HUDEP-2 (cell line): ENCODE measurements around the gene PBX3.

Experiments used
- DNase-seq, 76 experiments: peaks; one replicate each; lab custom pipeline; 2025; ENCODE audit not compliant: unreplicated experiment in 76 of 76; lab: John Stamatoyannopoulos, UW

PBX3 gene

DNA sequence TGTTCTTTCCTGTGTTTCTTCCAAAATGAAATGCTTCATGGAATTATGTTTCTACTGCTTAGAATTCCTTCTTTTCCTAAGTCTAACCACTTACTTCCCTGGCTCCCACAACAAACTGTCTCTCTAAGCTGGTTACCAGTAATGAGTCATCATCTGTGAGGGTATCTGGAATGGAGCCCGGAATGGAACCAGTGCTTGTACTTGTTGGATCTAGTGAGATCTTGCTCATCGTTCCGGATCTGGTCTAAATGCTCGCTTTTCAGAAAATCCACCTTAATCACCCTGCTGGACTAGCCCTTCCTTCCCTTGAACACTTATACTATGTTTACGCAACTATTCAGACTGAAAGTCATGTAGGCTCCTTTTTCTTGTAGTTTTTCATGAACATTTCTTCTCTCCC lies 184.8 kb downstream of the PBX3 start:
- no peak for DNase-seq

DNA sequence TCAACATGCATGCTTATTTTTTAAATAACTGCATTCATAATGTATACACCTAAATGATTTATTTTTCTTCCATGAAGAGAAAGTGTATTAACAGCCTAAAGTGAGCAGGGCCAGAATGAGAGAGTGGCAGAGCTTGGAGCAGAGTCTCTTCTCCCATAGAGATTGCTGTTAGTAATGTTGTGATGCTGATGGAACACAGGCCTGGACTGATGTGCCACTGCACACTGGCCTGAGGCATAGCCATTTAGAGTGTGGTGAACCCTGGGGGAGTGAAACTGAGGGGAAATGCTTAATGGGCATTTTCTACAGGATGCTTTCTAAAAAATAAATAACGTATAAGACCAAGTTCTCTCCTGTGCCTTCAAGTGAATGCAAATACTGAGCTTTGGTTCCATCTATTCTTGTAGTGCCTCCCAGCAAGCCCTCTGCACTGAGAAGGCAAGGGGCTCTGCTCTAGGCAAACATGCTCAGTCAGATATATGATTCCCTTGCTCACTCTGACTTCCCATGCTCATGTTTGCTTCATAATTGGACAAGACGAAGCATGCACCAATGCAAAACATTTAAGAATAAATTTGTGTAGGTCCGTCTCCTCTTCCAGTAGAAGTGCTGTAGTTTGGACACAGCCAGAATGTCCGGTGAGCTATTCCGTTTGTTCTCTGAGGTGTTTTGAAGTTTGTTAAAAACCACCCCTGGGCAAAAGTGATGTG lies 185.7 kb downstream of the PBX3 start:
- no peak for DNase-seq

DNA sequence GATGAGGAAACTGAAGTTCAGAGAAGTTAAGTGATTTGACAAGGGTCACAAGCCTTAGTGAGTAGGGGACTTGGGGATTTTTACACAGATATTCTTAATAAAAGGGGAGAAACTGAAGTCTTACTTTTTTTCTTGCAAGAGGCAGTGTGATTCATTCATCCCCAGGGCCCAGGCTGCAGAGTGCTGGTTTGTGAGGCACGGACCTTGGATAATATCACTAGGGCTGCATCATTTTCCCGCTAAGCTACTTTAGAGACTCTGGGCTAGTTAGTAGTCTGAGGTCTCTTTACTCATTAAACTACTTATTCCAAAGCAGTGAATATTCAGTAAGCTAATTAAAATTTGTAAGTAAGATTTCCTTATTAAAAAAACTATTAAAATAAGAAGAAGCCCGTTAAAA lies 195.0 kb downstream of the PBX3 start:
- no peak for DNase-seq

DNA sequence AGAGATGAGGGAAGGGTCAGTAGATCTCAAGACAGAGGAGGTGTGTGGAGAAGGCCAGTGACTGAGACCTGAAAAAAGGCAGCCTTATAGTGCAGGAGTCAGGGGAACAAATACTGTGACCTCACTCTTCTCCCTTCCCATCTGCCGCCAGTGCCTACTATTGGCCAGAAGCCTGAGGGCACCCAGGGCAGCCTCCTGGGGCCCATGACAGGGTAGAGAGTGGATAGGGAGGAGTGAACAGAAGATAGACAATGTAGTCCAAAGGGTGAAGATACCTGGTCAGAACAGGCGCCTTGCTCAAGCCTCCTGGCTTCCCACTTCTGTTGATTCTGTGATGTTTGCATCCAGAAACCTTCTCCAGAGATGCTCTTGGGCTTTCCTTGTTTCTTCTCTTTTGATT lies 196.7 kb downstream of the PBX3 start:
- DNase-seq, result no peak

DNA sequence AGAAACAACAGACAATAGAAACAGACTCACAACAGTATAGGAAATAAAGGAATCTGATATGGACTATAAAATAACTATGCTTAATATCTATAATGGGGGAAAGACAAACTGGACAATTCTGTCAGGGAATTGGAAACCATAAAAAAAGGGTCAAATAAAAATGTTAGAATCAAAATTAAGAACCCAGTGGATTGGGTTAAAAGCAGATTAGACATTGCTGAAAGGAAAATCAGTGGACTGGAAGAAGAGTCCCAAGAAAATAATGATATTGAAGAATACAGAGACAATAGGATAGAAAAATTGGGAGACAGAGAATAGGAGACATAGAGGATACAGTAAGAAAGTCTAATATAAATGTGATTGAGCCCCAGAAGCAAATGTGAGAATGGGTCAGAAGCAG lies 199.2 kb downstream of the PBX3 start:
- no peak for DNase-seq

DNA sequence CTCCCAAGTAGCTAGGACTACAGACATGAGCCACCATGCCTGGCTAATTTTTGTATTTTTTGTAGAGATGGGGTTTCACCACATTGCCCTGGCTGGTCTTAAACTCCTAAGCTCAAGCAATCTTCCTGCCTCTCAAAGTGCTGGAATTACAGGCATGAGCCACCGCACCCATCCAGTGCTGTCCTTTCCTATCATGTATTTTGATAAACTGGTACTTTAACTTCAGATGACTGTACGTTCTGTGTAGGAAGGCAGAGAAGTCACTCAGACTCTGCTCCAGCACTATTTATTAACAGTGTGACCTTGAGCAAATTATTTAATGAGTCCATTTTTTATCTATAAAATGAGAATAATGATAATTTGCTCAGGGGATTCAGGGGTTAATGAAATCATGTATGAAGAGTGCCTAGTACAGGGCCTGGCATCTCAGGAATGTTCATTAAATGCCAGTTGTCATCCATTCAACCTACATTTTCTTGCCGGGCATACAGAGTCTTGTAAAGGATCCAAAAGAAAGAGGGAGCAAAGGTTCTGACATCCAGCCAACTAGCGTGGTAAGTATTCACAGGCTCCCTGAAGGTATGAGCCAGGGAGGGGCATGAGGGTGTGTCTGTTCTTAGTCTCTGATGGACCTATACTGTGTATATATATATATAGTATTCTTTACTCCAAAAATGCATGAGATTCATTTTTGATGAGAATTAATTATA lies 201.9 kb downstream of the PBX3 start:
- DNase-seq, result no peak

DNA sequence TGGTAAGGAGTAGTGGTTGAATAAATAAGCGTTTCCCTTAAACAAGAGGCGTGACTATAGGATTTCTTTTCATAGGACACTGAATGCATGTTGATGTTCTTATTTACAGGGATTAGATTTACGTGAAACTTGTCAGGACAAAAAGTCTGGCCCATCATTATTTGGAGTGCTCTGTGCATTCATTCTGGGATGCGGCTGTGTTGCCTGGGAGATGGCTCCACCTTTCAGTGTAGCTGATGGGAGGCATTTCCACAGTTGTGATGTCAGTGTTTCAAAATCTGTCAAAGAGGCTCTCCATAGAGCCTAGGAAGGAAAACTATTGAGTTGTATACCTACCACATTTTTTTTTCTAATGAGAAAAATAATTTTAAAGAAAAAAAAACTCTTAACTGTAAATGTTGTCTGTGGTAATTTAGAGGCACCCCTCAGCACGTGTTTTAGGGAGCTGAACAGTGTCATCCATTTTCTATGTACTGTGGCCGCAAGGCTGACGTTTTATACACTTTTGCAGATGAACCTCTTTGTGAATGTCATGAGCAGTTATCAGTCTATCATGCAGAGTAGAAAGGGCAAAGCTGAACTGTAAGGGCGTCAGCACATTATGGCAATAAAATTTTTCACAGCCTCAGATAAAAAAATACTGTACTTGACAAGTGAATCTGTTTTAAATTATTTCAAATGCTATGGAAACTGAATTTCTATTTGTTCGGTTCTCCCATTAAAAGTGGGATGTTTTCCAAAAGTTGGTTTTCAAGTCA lies 202.7 kb downstream of the PBX3 start:
- DNase-seq, result no peak

DNA sequence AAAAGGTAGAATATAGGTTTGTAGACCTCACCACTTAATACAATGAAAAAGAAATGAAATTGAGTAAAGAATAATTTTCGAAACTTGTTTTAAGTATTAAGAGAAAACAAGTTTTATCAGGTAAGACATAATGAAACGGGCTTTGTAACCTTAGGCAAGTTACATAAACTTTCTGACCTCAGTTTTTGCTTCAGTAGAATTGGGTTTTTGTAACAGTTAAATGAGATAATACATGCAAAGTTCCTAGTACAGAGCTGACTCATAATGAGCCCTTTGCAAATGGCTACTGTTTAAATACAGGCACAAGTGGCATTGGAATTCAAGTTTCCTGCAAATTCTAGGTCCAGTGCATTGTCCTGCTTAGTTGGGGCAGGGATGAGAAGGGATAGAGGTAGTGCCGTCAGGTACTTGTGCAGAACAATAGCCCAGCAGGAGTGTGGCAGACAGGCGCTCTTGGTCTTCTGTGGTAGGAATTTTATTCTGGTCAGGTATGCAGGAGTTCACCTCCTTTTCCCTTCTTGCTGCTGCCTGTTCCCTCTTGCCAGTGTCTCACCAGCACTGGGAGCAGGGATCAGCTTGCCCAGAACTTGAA lies 203.8 kb downstream of the PBX3 start:
- DNase-seq, result no peak

DNA sequence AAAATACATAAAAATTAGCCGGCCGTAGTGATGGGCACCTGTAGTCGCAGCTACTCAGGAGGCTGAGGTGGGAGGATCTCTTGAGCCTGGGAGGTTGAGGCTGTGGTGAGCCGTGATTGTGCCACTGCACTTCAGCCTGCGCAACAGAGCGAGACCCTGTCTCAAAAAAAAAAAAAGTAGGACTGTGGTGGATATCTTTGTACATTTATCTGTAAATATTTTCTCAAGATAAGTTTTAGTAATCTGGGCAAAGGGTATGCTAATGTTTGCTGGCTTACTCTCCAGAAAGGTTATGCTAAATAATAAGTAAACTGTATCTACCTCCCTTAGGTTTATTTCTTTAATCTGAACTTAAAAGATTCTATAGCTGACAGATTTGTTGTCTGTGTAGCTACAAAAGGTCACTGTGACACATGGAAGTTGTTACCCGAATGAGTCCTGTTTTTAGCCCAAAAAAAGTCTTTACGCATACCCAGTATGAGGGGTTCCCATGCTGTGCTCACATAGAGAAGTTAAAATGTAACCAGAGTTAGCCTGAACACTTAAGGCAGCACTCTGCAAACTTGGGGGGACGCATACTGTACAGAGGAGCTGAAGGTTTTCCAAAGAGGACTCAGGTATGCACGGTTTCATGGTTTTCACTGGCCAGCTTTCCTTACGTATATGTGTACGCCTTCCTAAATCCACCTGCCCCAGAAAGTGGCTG lies 206.3 kb downstream of the PBX3 start:
- DNase-seq, result no peak

DNA sequence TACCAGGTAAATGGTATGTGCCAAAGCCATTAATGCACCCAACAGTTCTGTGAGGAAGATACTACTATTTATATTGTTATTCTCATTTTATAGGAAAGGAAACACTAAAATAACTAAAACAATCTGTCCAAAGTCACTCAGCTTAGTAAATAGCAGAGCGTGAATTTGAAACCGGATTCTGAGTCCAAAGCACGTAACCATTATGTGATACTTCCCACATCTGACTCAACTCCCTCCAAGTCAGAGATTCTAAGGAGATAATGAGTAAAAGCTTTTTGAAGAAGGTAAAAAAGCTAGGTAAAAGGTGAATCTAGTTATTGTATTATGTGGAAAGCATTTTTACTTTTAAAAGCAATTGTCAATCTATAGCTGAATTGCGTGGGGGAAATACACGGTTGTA lies 208.9 kb downstream of the PBX3 start:
- no peak for DNase-seq

DNA sequence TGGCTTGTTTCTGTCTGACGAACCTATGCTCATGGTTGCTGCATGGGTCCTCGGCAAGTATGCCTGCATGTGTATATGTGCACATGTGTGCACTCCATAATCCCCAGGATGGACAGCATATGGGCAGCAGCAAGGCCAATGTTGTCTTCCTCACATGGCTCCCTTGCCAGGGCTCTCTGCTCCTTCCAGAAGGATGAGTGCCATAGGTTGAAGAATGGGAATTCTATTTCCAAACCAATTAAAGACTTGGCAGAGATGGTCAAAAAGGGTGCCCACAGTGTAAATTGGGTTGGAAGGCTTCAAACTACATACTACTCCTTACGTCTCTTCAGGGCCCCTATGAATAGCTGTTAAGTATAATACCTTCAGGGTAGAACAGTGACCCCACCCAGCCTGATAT lies 212.1 kb downstream of the PBX3 start:
- DNase-seq, result no peak

DNA sequence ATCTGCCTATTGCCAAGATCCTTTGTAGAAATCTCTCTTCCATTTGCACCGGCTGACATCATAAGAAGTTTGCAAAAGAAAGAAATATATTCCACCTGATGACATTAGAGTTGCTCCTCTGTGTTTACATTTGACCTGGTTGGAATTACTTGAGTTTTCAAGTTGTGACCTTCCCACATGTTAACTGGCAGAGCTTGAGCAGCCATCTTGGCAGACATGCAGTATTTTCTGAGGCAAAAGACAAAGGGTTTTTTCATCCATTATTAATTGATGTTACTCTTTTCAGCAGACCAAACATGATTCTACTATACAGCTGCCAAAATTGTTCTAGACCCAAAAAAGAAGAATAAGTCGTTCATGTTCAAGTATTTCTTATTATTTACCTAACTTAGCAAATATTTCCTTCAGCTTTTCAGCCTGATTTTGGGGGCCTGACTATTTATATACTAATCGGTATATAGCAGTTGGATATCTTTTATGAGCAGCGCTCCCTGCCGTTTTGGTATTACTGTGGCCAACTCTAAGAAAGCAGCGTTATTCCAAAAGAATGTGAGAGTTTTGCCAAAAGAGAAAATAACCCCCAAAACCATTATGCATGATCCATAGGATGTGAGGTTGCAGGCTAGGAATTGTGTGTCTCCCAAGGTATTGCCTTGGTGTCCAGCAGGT lies 212.9 kb downstream of the PBX3 start:
- DNase-seq, result no peak

DNA sequence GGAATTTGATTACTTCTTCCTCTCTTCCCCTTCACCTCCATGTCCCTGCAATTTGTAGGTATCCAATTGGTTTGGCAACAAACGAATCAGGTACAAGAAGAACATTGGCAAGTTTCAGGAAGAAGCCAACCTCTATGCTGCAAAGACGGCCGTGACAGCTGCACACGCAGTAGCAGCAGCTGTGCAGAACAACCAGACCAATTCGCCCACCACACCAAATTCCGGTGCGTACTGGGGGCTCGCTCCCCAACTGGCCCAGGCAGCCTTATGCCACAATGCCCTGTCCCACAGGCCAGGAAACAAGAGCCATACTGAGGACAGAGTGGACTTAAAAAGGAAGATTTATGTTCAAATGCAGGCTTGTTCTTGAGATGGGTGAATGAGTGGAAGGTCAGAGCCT lies 213.5 kb downstream of the PBX3 start:
- DNase-seq, result no peak

DNA sequence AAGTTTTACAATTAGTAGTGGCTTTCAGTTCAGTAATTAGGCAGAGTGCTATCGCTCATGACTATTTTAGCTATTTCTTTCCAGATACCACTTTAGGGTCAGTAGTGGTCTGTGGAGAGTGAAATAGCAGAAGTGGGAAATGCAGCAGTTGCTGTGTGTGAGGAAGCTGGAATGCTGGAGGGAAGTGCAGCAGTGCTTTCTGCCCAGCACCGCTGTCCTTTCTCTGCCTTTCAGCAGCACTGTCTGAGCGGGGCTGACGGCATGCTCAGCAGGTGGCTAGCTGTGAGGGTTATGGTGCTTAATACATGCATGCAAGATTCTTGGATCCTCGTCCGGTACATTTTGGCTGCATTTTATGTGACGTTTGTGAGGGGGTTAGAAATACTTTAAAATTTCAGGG lies 213.9 kb downstream of the PBX3 start:
- no peak for DNase-seq

DNA sequence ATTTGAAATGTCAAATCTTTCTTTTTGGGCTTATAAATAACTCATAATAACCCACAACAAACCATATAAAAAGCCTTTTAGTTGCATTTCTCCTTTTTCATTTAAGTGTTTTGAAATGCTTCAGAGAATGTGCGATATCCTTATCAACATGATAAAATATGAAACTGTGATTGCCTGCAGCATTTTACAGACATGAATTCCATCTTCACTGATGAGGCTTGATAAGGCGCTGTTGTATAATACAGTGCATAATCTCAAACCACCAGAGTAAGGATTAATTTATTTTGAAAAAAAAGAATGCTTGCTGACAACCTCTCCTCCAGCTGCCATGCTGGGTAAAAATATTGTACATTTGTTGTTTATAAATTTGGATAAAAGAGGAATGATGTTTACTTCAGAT lies 216.8 kb downstream of the PBX3 start:
- no peak for DNase-seq

DNA sequence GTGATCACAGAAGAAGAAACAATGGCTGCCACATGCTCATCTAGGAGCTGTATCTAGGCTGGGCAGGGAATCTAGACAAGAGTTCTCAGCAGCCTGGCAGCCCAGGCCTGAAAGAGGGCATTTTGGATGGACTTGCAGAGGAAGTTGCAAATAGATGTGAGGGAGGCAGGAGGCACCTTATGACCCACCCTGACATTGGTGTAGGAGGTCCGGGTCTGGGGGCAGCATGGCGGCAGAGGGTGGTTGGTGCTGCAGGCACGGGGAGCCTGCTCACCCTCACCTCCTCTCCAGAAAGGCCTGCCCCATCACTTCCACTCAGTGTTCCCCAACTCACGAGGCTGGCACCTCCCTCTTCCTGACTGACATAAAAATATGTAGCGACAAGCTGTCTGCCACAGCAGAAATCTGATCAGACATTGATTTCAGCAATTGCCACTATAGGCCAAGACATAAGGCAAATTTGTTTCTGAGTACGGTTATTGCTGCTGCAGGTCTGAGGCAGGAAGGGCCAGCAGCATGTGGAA lies 217.6 kb downstream of the PBX3 start:
- DNase-seq, result no peak

DNA sequence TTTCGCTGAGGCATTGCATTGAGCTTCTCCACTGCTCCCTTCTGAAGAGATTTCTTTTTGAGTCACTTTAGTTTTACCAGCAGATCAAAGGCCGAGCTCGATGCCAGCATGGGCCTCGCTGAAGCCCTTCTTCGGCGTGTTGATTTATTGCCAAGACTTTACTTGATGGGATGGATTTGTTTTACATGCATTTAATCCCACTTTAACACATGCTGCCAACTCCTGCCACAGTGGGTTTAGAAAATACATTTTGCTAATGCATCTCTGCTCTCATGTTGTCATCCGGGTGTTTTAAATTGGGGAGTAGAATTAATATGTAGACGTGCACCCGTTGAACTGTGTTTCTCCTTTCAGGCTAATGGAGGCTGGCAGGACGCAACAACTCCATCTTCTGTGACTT lies 218.3 kb downstream of the PBX3 start:
- DNase-seq, result no peak

DNA sequence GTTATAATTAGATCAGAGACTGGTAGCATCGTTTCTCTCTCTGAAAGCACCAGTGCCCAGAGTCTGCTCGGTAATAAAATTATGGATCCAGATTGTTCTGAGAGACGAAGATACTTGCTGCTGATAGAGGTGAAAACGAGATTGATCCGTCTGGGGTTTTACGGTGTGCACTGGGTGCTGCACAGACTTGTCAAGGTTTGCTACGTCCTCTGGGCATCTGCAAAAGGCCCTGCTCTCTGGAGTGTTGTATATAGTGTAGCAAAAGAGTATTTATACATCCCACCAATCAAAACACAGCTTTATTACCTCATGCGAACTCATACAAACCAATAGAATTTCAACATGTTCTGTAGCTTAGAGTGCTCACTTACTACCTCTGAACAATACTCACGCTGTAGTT lies 219.3 kb downstream of the PBX3 start:
- DNase-seq, result no peak

DNA sequence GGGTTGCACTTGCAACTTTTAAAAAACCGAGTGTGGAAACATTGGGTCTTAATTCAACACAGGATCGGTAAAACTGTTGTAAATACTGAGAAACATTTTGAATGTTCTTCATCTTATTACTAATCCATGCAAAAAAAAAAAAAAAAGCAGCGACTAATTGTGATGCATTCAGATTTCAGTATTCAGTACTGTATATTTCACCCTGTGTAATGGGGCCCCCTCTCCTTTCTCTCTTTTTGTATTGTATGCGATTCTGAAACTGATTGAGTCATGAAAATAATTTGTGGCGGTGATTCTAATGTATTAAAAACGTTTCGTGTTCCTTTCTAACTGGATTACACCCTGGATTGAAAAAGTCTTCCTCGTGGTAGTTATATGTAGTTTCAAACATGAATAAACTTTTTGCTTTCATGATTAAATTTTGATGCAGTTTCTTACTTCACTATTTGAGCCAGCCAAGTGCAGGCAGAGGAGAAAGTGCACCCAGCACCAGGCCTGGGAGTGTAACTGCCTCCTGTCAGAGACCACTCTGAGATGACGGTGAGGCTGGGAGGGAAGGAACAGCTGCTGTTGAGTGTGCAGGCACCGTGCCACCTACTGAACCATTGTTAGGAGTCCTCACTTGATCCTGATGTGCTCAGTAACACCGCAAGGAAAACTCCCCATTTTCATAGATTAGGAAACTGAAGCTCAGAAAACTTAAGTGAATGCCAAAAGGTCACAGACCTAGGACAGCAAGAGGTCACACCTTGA lies 220.0 kb downstream of the PBX3 start:
- no peak for DNase-seq
